ENCODE measurements around the gene WDR82. TPM values are rescaled to one million over a fixed set of nuclear protein-coding genes. Genes with fewer than 3 reads are reported as not detected.
"Not testable (repeated sequence)": the region's sequence is repeated elsewhere in the genome, so short reads cannot be mapped to it uniquely, and the experiment has no call there.

Gene WDR82
- polyA plus RNA-seq, 1 donor: 71.9 TPM

GRCh38 chr3:52289338-52289746 lies 10.9 kb upstream of the WDR82 start:
- Histone ChIP-seq H3K4me1 (ENCODE audit: control insufficient read depth, insufficient read depth, low read length) (peaks cover 47% of the 10 kb centered on the region), H3K27me3 (ENCODE audit: control insufficient read depth, insufficient read depth, low read length) (no peaks in the 10 kb centered on the region), H3K9me3 (ENCODE audit: control insufficient read depth, low read depth, low read length) (no peaks in the 10 kb centered on the region), H3K4me3 (ENCODE audit: low read length) (no peak overlapping the region), H3K36me3 (ENCODE audit: control insufficient read depth, insufficient read depth, low read length) (peaks cover 30% of the 10 kb centered on the region), H3K27ac (ENCODE audit: low read length) (peak overlapping the region; percentile 97)
- no CpG with 5 or more reads among the region's 1 CpG for WGBS (ENCODE audit: insufficient coverage, low lambda C conversion rate)
- DNase-seq: no peak

DNA sequence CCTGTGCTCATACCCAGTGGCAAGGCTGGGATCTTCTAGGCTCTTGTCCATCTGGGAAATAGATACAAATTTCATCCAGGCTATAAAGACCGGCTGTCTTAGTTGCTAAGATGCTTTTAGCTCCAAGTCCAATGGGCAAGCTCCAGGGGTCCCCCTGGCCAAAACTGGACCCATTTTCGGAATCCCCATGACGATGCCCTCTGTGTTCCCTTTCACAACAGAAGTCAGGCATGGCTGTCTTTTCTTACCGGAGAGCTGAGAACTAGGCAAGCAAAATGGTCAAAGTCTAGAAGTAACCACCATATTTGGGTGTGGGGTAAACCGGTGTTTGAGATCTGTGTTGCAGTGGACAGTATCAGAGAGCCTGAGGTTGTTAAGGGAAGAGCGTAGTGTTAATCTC lies 10.2 kb upstream of the WDR82 start:
- peaks cover 25% of the 10 kb centered on the region for H3K36me3 ChIP-seq (ENCODE audit: control insufficient read depth, insufficient read depth, low read length)
- no peak for DNase-seq
- no peak overlapping the region for H3K4me3 ChIP-seq (ENCODE audit: low read length)
- H3K4me1 ChIP-seq (ENCODE audit: control insufficient read depth, insufficient read depth, low read length): peaks cover 47% of the 10 kb centered on the region
- H3K27me3 ChIP-seq (ENCODE audit: control insufficient read depth, insufficient read depth, low read length): no peaks in the 10 kb centered on the region
- H3K27ac ChIP-seq (ENCODE audit: low read length): peak overlapping the region; percentile 97
- WGBS (ENCODE audit: insufficient coverage, low lambda C conversion rate): no CpG with 5 or more reads among the region's 6 CpGs
- H3K9me3 ChIP-seq (ENCODE audit: control insufficient read depth, low read depth, low read length): no peaks in the 10 kb centered on the region

GRCh38 chr3:52286777-52287110 lies 8.3 kb upstream of the WDR82 start:
- Histone ChIP-seq H3K4me3 (ENCODE audit: low read length) (peak overlapping the region; percentile 81), H3K4me1 (ENCODE audit: control insufficient read depth, insufficient read depth, low read length) (peaks cover 45% of the 10 kb centered on the region)
- no peak for DNase-seq

DNA sequence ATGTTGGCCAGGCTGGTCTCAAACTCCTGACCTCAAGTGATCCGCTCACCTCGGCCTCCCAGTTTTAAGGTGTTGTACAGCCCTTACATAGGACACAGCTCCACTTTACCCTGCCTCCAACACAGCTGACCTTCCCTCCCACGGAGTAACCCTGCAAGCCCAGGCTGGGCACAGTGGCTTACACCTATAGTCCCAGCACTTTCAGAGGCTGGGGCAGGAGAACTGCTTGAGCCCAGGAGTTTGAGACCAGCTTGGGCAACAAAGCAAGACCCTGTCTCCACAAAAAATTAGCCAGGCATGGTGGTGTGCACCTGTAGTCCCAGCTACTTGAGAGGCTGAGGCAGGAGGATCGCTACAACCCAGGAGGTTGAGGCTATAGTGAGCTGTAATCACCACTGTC lies 5.6 kb upstream of the WDR82 start:
- not testable (repeated sequence) for H3K9me3 ChIP-seq (ENCODE audit: control insufficient read depth, low read depth, low read length); H3K27me3 ChIP-seq (ENCODE audit: control insufficient read depth, insufficient read depth, low read length); H3K36me3 ChIP-seq (ENCODE audit: control insufficient read depth, insufficient read depth, low read length); H3K4me3 ChIP-seq (ENCODE audit: low read length)
- peak in 1 of 2 donors; percentile 2 for DNase-seq
- no CpG with 5 or more reads among the region's 4 CpGs for WGBS (ENCODE audit: insufficient coverage, low lambda C conversion rate)
- Histone ChIP-seq H3K4me1 (ENCODE audit: control insufficient read depth, insufficient read depth, low read length) (peaks cover 53% of the 10 kb centered on the region), H3K27ac (ENCODE audit: low read length) (peak overlapping the region; percentile 83)

More at GRCh38 chr3:52286777-52287110, 8.3 kb upstream of the WDR82 start:
- WGBS (ENCODE audit: insufficient coverage, low lambda C conversion rate): 100% methylated on average over 1 of the region's 8 CpGs
- Histone ChIP-seq H3K27me3 (ENCODE audit: control insufficient read depth, insufficient read depth, low read length) (no peaks in the 10 kb centered on the region), H3K9me3 (ENCODE audit: control insufficient read depth, low read depth, low read length) (no peaks in the 10 kb centered on the region), H3K36me3 (ENCODE audit: control insufficient read depth, insufficient read depth, low read length) (peaks cover 6% of the 10 kb centered on the region), H3K27ac (ENCODE audit: low read length) (peak overlapping the region; percentile 97)

DNA sequence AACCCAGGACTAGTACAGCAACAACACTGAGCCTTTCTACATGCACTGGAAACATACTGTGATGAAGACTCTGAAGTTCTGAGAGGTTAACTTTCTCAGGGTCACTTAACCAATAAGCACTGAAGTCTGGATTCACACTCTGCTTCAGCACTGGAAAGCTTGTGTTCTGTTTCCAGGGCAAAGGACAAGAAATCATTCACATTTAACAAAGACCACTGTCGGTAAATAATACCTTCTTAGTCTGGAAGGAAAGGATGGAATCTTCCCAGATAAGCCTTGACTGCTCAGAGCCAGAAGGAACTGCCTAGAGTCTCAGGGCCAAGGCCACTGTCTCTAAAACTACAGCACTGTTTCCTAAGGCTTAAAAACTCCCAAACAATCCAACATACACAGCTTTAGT lies 4.9 kb upstream of the WDR82 start:
- no CpG with 5 or more reads among the region's 1 CpG for WGBS (ENCODE audit: insufficient coverage, low lambda C conversion rate)
- H3K27ac ChIP-seq (ENCODE audit: low read length): peak overlapping the region; percentile 83
- H3K4me3 ChIP-seq (ENCODE audit: low read length): no peak overlapping the region
- peak in 1 of 2 donors; percentile 63 for DNase-seq
- no peaks in the 10 kb centered on the region for H3K9me3 ChIP-seq (ENCODE audit: control insufficient read depth, low read depth, low read length)
- peaks cover 47% of the 10 kb centered on the region for H3K4me1 ChIP-seq (ENCODE audit: control insufficient read depth, insufficient read depth, low read length)
- H3K27me3 ChIP-seq (ENCODE audit: control insufficient read depth, insufficient read depth, low read length): no peaks in the 10 kb centered on the region
- H3K36me3 ChIP-seq (ENCODE audit: control insufficient read depth, insufficient read depth, low read length): no peaks in the 10 kb centered on the region

- Histone ChIP-seq H3K27ac (ENCODE audit: low read length) (peak overlapping the region; percentile 83), H3K27me3 (ENCODE audit: control insufficient read depth, insufficient read depth, low read length) (no peaks in the 10 kb centered on the region), H3K36me3 (ENCODE audit: control insufficient read depth, insufficient read depth, low read length) (no peaks in the 10 kb centered on the region), H3K9me3 (ENCODE audit: control insufficient read depth, low read depth, low read length) (no peaks in the 10 kb centered on the region), H3K4me1 (ENCODE audit: control insufficient read depth, insufficient read depth, low read length) (peaks cover 47% of the 10 kb centered on the region), H3K4me3 (ENCODE audit: low read length) (no peak overlapping the region)
- DNase-seq: peak; percentile 78 to 87
- no CpG with 5 or more reads among the region's 8 CpGs for WGBS (ENCODE audit: insufficient coverage, low lambda C conversion rate)
Observed at GRCh38 chr3:52281981-52282801, 3.7 kb upstream of the WDR82 start.

DNA sequence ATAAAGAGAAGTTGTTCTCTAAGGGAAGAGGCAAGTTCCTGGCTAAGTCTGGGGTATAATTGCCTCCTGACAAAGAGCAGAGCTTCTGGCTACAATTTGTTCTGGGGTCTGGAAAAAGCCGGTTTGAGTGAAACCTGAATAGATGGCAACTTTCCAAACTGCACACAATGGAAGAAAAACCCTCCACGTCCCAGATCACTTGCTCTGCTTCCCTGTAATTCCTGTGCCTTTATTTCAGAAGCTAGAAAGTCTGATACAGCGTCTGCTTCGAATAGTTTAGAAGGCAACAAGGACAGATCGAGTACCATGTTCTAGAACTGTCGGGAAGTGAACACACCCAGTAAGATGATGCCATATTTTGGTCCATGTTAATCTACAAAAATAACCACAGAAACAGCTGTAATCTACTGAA lies 1.6 kb upstream of the WDR82 start:
- WGBS (ENCODE audit: insufficient coverage, low lambda C conversion rate): 56% methylated on average over 3 of the region's 6 CpGs
- Histone ChIP-seq H3K36me3 (ENCODE audit: control insufficient read depth, insufficient read depth, low read length) (no peaks in the 10 kb centered on the region), H3K4me1 (ENCODE audit: control insufficient read depth, insufficient read depth, low read length) (peaks cover 51% of the 10 kb centered on the region), H3K27me3 (ENCODE audit: control insufficient read depth, insufficient read depth, low read length) (no peaks in the 10 kb centered on the region), H3K4me3 (ENCODE audit: low read length) (no peak overlapping the region), H3K9me3 (ENCODE audit: control insufficient read depth, low read depth, low read length) (no peaks in the 10 kb centered on the region), H3K27ac (ENCODE audit: low read length) (peak overlapping the region; percentile 96)
- DNase-seq: peak in 1 of 2 donors; percentile 30

DNA sequence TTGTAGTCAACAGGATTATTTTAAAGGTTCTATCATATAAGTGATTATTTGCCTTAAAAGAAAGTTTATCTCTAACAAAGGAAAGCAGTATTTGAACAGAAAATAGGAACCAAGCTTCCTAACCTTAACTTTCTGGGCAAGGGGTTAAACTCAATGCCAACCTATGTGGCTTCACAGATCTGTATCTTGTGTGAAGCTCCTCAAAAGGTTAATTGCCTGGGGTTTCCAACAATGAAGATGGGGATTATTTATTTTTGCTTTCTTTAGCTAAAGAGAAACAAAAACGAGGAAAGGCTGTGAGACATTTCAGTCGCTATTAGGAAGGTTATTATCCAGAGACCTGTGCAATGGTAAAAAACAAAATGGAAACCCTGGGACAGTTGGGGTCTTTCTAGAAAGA lies 1.1 kb upstream of the WDR82 start:
- Histone ChIP-seq H3K27me3 (ENCODE audit: control insufficient read depth, insufficient read depth, low read length) (no peaks in the 10 kb centered on the region), H3K9me3 (ENCODE audit: control insufficient read depth, low read depth, low read length) (no peaks in the 10 kb centered on the region), H3K4me3 (ENCODE audit: low read length) (peak overlapping the region; percentile 93), H3K36me3 (ENCODE audit: control insufficient read depth, insufficient read depth, low read length) (peaks cover 2% of the 10 kb centered on the region), H3K27ac (ENCODE audit: low read length) (peak overlapping the region; percentile 96), H3K4me1 (ENCODE audit: control insufficient read depth, insufficient read depth, low read length) (peaks cover 46% of the 10 kb centered on the region)
- 69% methylated on average over 2 of the region's 2 CpGs for WGBS (ENCODE audit: insufficient coverage, low lambda C conversion rate)
- peak in 1 of 2 donors; percentile 9 for DNase-seq

- Histone ChIP-seq H3K27me3 (ENCODE audit: control insufficient read depth, insufficient read depth, low read length) (no peaks in the 10 kb centered on the region), H3K4me1 (ENCODE audit: control insufficient read depth, insufficient read depth, low read length) (peaks cover 30% of the 10 kb centered on the region), H3K36me3 (ENCODE audit: control insufficient read depth, insufficient read depth, low read length) (peaks cover 5% of the 10 kb centered on the region), H3K27ac (ENCODE audit: low read length) (peak overlapping the region; percentile 96), H3K9me3 (ENCODE audit: control insufficient read depth, low read depth, low read length) (no peaks in the 10 kb centered on the region), H3K4me3 (ENCODE audit: low read length) (peak overlapping the region; percentile 93)
- DNase-seq: no peak
- WGBS (ENCODE audit: insufficient coverage, low lambda C conversion rate): no CpG with 5 or more reads among the region's 54 CpGs
Observed at GRCh38 chr3:52277972-52278509, 408 bp downstream of the WDR82 start.

GRCh38 chr3:52277071-52277964 lies 1.1 kb downstream of the WDR82 start:
- Histone ChIP-seq H3K4me3 (ENCODE audit: low read length) (peak overlapping the region; percentile 93), H3K27me3 (ENCODE audit: control insufficient read depth, insufficient read depth, low read length) (no peaks in the 10 kb centered on the region), H3K36me3 (ENCODE audit: control insufficient read depth, insufficient read depth, low read length) (peaks cover 10% of the 10 kb centered on the region), H3K4me1 (ENCODE audit: control insufficient read depth, insufficient read depth, low read length) (peaks cover 26% of the 10 kb centered on the region), H3K9me3 (ENCODE audit: control insufficient read depth, low read depth, low read length) (no peaks in the 10 kb centered on the region), H3K27ac (ENCODE audit: low read length) (peak overlapping the region; percentile 96)
- 0% methylated on average over 7 of the region's 28 CpGs for WGBS (ENCODE audit: insufficient coverage, low lambda C conversion rate)
- DNase-seq: peak; percentile 61 to 74

All from large intestine (tissue), 3 donors.